ENCODE data around the gene FGD4.

The FGD4 gene

GRCh38 chr12:32662665-32663064 lies 263.3 kb downstream of the FGD4 start:
- H3K27me3 Mint-ChIP-seq (ENCODE audit: low read depth): no peaks in the 10 kb centered on the region
- H3K4me1 Mint-ChIP-seq (ENCODE audit: low read depth): peaks cover 6% of the 10 kb centered on the region
- H3K27ac Mint-ChIP-seq: no peak overlapping the region
- no peak overlapping the region for H3K4me3 Mint-ChIP-seq
- H3K9me3 Mint-ChIP-seq: no peaks in the 10 kb centered on the region
- H3K36me3 Mint-ChIP-seq (ENCODE audit: low read depth): no peaks in the 10 kb centered on the region

GRCh38 chr12:32666018-32666417 lies 266.7 kb downstream of the FGD4 start:
- Mint-ChIP-seq H3K27ac (no peak overlapping the region), H3K36me3 (ENCODE audit: low read depth) (no peaks in the 10 kb centered on the region), H3K27me3 (ENCODE audit: low read depth) (peaks cover 4% of the 10 kb centered on the region), H3K4me1 (ENCODE audit: low read depth) (no peaks in the 10 kb centered on the region), H3K4me3 (no peak overlapping the region), H3K9me3 (peaks cover 8% of the 10 kb centered on the region)

GRCh38 chr12:32669584-32669983 lies 270.2 kb downstream of the FGD4 start:
- peaks cover 4% of the 10 kb centered on the region for H3K27me3 Mint-ChIP-seq (ENCODE audit: low read depth)
- no peaks in the 10 kb centered on the region for H3K4me1 Mint-ChIP-seq (ENCODE audit: low read depth)
- no peaks in the 10 kb centered on the region for H3K36me3 Mint-ChIP-seq (ENCODE audit: low read depth)
- no peak overlapping the region for H3K27ac Mint-ChIP-seq
- no peak overlapping the region for H3K4me3 Mint-ChIP-seq
- peaks cover 8% of the 10 kb centered on the region for H3K9me3 Mint-ChIP-seq

- Mint-ChIP-seq H3K4me1 (ENCODE audit: low read depth) (no peaks in the 10 kb centered on the region), H3K9me3 (peaks cover 8% of the 10 kb centered on the region), H3K4me3 (no peak overlapping the region), H3K27ac (no peak overlapping the region), H3K27me3 (ENCODE audit: low read depth) (peaks cover 4% of the 10 kb centered on the region), H3K36me3 (ENCODE audit: low read depth) (no peaks in the 10 kb centered on the region)
Observed at GRCh38 chr12:32671930-32672780, 272.8 kb downstream of the FGD4 start.

- Mint-ChIP-seq H3K4me1 (ENCODE audit: low read depth) (peaks cover 21% of the 10 kb centered on the region), H3K36me3 (ENCODE audit: low read depth) (peaks cover 2% of the 10 kb centered on the region), H3K9me3 (no peaks in the 10 kb centered on the region), H3K27ac (peak within 1 kb of the TSS; percentile 88), H3K27me3 (ENCODE audit: low read depth) (no peaks in the 10 kb centered on the region), H3K4me3 (peak within 1 kb of the TSS; percentile 88)
Observed at GRCh38 chr12:32679091-32679919, 279.9 kb downstream of the FGD4 start, which contains the start of gene DNM1L. TSS of gene DNM1L (plus strand) at chr12:32679301. CDS start at chr12:32679364, 63 bp downstream.

- H3K36me3 Mint-ChIP-seq (ENCODE audit: low read depth): peaks cover 2% of the 10 kb centered on the region
- no peaks in the 10 kb centered on the region for H3K9me3 Mint-ChIP-seq
- H3K4me1 Mint-ChIP-seq (ENCODE audit: low read depth): peaks cover 21% of the 10 kb centered on the region
- H3K27ac Mint-ChIP-seq: peak overlapping the region; percentile 77
- H3K4me3 Mint-ChIP-seq: peak overlapping the region; percentile 88
- H3K27me3 Mint-ChIP-seq (ENCODE audit: low read depth): no peaks in the 10 kb centered on the region
Observed at GRCh38 chr12:32679920-32680237, 280.5 kb downstream of the FGD4 start.

GRCh38 chr12:32680787-32681186 lies 281.4 kb downstream of the FGD4 start:
- no peak overlapping the region for H3K27ac Mint-ChIP-seq
- H3K4me3 Mint-ChIP-seq: peak overlapping the region; percentile 88

GRCh38 chr12:32681272-32681671 lies 281.9 kb downstream of the FGD4 start:
- Mint-ChIP-seq H3K4me3 (peak overlapping the region; percentile 25), H3K4me1 (ENCODE audit: low read depth) (peaks cover 23% of the 10 kb centered on the region), H3K27ac (no peak overlapping the region), H3K9me3 (no peaks in the 10 kb centered on the region), H3K36me3 (ENCODE audit: low read depth) (peaks cover 7% of the 10 kb centered on the region), H3K27me3 (ENCODE audit: low read depth) (no peaks in the 10 kb centered on the region)

More at GRCh38 chr12:32680787-32681186, 281.4 kb downstream of the FGD4 start:
- Mint-ChIP-seq H3K36me3 (ENCODE audit: low read depth) (peaks cover 5% of the 10 kb centered on the region), H3K4me1 (ENCODE audit: low read depth) (peaks cover 23% of the 10 kb centered on the region), H3K27me3 (ENCODE audit: low read depth) (no peaks in the 10 kb centered on the region), H3K9me3 (no peaks in the 10 kb centered on the region)

- peaks cover 19% of the 10 kb centered on the region for H3K4me1 Mint-ChIP-seq (ENCODE audit: low read depth)
- peaks cover 10% of the 10 kb centered on the region for H3K36me3 Mint-ChIP-seq (ENCODE audit: low read depth)
- H3K27ac Mint-ChIP-seq: no peak overlapping the region
- H3K27me3 Mint-ChIP-seq (ENCODE audit: low read depth): no peaks in the 10 kb centered on the region
- no peaks in the 10 kb centered on the region for H3K9me3 Mint-ChIP-seq
- H3K4me3 Mint-ChIP-seq: no peak overlapping the region
Observed at GRCh38 chr12:32686340-32686739, 287.0 kb downstream of the FGD4 start.

- Mint-ChIP-seq H3K4me1 (ENCODE audit: low read depth) (peaks cover 27% of the 10 kb centered on the region), H3K9me3 (no peaks in the 10 kb centered on the region), H3K27ac (no peak overlapping the region), H3K4me3 (no peak overlapping the region), H3K36me3 (ENCODE audit: low read depth) (peaks cover 10% of the 10 kb centered on the region), H3K27me3 (ENCODE audit: low read depth) (no peaks in the 10 kb centered on the region)
Observed at GRCh38 chr12:32688786-32689185, 289.4 kb downstream of the FGD4 start.

- H3K4me1 Mint-ChIP-seq (ENCODE audit: low read depth): peaks cover 24% of the 10 kb centered on the region
Observed at GRCh38 chr12:32690927-32691326, 291.6 kb downstream of the FGD4 start.

GRCh38 chr12:32692358-32692757 lies 293.0 kb downstream of the FGD4 start:
- H3K4me1 Mint-ChIP-seq (ENCODE audit: low read depth): peaks cover 25% of the 10 kb centered on the region
- H3K9me3 Mint-ChIP-seq: no peaks in the 10 kb centered on the region
- H3K27ac Mint-ChIP-seq: no peak overlapping the region
- peaks cover 19% of the 10 kb centered on the region for H3K36me3 Mint-ChIP-seq (ENCODE audit: low read depth)
- H3K4me3 Mint-ChIP-seq: no peak overlapping the region
- H3K27me3 Mint-ChIP-seq (ENCODE audit: low read depth): no peaks in the 10 kb centered on the region

More at GRCh38 chr12:32690927-32691326, 291.6 kb downstream of the FGD4 start:
- Mint-ChIP-seq H3K36me3 (ENCODE audit: low read depth) (peaks cover 22% of the 10 kb centered on the region), H3K27me3 (ENCODE audit: low read depth) (no peaks in the 10 kb centered on the region), H3K4me3 (no peak overlapping the region), H3K27ac (no peak overlapping the region), H3K9me3 (no peaks in the 10 kb centered on the region)

- peaks cover 19% of the 10 kb centered on the region for H3K36me3 Mint-ChIP-seq (ENCODE audit: low read depth)
- H3K4me3 Mint-ChIP-seq: no peak overlapping the region
- H3K9me3 Mint-ChIP-seq: no peaks in the 10 kb centered on the region
- peaks cover 26% of the 10 kb centered on the region for H3K4me1 Mint-ChIP-seq (ENCODE audit: low read depth)
- no peaks in the 10 kb centered on the region for H3K27me3 Mint-ChIP-seq (ENCODE audit: low read depth)
- no peak overlapping the region for H3K27ac Mint-ChIP-seq
Observed at GRCh38 chr12:32693036-32693435, 293.7 kb downstream of the FGD4 start.
